IPS-18c (cell line): Measurements from ENCODE around the gene SLC9A9.

Experiments
- H3K4me3 ChIP-seq: 2 replicates; pipeline ENCODE4 v1.7.0; 2013; ENCODE audit warnings: low read depth, mild to moderate bottlenecking, low read length, moderate library complexity; ENCODE audit not compliant: insufficient read depth
- H3K9me3 ChIP-seq: one replicate; pipeline ENCODE4 v1.6.1; 2013; ENCODE audit warnings: mild to moderate bottlenecking, low read length, moderate library complexity; ENCODE audit not compliant: control insufficient read depth, insufficient read depth

SLC9A9 gene

GRCh38 chr3:143314251-143315093 is 533.8 kb downstream of the SLC9A9 start:
- Histone ChIP-seq H3K9me3 (no peaks in the 10 kb centered on the region), H3K4me3 (no peak overlapping the region)

GRCh38 chr3:143313893-143314188 is 534.4 kb downstream of the SLC9A9 start:
- no peak overlapping the region for H3K4me3 ChIP-seq

DNA sequence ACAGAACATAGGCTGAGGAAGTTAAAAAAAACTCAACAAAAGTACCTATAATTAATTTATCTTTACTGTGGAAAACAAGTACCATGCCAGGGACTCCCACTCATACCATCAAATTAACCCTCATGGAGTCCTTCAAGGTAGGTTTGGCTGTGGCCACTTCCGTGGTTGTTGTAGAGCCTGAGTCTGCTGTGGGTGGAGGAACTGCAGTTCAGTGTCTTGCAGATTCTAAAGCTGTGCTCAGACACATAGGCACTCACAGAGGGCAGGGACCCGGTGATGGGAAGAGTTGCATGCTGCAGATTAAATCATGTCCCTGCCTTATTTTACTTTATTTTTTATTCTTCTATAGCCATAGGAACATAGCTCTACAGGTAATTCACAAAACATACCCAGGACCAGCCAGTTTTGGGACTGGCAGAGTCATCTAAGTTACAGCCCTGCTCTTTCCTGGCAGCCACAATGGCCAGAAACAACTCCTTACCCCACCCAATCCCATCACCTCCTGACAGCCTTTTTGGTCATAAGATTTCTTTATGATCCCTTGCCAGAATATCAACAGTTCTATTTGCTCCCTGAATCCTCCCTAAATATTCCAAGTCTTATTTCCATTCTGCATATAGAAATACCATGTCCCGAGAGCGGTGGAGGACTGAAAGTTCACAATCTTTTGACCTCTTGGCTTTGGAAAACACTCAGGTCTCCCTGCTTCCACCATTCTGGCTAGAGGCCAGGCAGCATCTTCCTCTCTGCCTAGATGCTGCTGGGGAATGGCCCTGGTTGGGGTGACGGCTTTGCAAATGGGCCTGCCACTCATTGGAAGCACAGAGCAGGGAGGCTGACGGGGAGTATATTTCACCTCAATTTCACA is 535.0 kb downstream of the SLC9A9 start:
- no peaks in the 10 kb centered on the region for H3K9me3 ChIP-seq
- no peak overlapping the region for H3K4me3 ChIP-seq

More at GRCh38 chr3:143313893-143314188, 534.4 kb downstream of the SLC9A9 start:
- no peaks in the 10 kb centered on the region for H3K9me3 ChIP-seq

GRCh38 chr3:143311096-143311495 is 537.2 kb downstream of the SLC9A9 start:
- Histone ChIP-seq H3K9me3 (no peaks in the 10 kb centered on the region), H3K4me3 (no peak overlapping the region)

GRCh38 chr3:143309705-143310104 is 538.6 kb downstream of the SLC9A9 start:
- no peaks in the 10 kb centered on the region for H3K9me3 ChIP-seq
- no peak overlapping the region for H3K4me3 ChIP-seq

GRCh38 chr3:143307613-143308183 is 540.6 kb downstream of the SLC9A9 start:
- H3K9me3 ChIP-seq, result no peaks in the 10 kb centered on the region
- no peak overlapping the region for H3K4me3 ChIP-seq

DNA sequence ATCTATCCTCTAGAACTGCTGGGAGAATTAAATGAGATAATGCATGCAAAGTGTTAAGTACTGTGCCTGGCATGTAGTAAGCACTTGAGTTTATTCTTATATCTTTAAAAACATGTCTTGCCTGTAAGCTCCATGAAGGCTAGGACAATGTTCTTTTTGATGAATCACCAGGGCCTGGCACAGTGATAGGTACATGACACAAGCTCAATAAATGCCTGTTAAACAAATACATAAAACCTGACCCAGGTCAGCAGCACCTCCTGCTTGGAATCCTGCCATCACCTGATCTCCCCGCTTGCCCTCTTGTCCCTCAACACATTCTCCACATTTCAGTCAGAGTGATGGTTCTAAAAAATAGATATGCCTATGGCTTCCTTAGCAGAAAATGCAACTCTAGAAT is 541.9 kb downstream of the SLC9A9 start:
- Histone ChIP-seq H3K9me3 (no peaks in the 10 kb centered on the region), H3K4me3 (no peak overlapping the region)

- no peaks in the 10 kb centered on the region for H3K9me3 ChIP-seq
- H3K4me3 ChIP-seq, result no peak overlapping the region
Measured at GRCh38 chr3:143302638-143303171, 545.6 kb downstream of the SLC9A9 start.

GRCh38 chr3:143301031-143301901 is 547.0 kb downstream of the SLC9A9 start:
- H3K4me3 ChIP-seq, result no peak overlapping the region
- no peaks in the 10 kb centered on the region for H3K9me3 ChIP-seq

- H3K4me3 ChIP-seq, result no peak overlapping the region
- H3K9me3 ChIP-seq, result no peaks in the 10 kb centered on the region
Measured at GRCh38 chr3:143298886-143299535, 549.3 kb downstream of the SLC9A9 start.

GRCh38 chr3:143298380-143298779 is 549.9 kb downstream of the SLC9A9 start:
- H3K4me3 ChIP-seq, result no peak overlapping the region
- H3K9me3 ChIP-seq, result no peaks in the 10 kb centered on the region

DNA sequence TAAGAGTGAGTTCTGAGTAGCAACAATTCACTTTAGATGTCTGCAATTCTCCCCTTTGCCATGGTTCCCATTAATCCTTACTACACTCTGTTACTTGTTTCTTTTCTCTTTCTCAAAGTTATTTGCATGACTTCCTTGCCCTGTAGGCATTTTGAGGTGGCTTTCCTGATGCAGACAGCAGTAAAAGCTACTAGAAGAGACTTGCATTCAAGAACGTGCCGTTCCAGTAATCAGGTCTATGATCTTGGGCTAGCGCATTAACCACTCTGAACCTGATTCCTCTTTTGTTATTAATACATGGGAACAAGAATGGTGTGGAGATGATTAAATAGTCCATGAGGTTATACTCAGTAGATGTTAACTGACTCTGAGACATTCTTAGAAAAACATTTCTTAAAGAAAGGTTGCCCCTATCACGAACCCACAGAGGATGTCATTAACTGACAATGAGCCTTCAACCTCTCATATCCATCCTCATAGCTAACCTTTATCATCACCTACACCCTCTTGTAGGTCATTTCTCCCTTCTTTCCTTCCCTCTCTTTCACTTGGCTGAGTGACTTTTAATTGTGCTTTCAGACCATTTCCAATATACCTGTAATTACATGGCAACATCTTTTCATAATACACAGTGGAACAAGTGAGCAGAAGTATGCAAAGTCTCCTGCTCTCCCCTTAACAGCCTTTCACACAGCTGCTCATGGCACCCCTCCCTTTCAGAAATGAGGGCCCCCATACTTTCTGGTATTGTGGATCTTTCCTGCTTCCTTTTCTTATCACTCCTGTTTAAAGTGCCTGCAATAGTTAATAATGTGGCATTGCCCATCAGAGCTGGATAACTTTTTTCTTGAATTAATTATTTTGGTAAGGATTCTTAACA is 552.8 kb downstream of the SLC9A9 start:
- H3K9me3 ChIP-seq, result no peaks in the 10 kb centered on the region
- no peak overlapping the region for H3K4me3 ChIP-seq

- Histone ChIP-seq H3K4me3 (no peak overlapping the region), H3K9me3 (no peaks in the 10 kb centered on the region)
Measured at GRCh38 chr3:143294188-143294587, 554.1 kb downstream of the SLC9A9 start.

DNA sequence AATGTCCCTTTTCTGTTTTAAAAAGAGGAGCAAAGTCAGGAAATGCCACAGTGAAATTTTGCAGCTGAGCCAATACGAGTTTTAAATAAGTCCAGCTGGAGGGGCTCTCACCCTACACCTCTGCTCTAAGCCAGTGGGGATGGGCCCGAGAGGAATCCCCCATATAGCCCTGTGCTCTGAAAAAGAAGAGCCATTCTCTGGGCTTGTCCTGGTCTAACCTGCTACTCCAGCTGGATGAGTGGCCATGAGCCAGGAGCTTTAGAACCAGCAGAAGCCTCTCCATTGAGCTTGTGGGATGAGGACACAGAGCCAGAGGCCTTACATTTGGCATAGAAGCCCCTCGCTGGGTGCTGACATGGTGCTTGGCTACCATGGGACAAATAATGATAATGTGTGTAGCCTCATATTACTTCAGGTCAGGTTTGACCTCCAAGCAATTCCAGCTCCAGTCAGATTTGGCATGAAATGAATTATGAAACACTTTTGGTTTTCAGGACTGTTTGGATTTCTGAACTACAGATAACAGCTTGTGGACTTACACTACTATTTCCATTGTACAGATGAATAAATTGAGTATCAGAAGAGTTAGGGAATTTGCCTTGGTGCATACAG is 556.3 kb downstream of the SLC9A9 start:
- Histone ChIP-seq H3K9me3 (no peaks in the 10 kb centered on the region), H3K4me3 (no peak overlapping the region)

- Histone ChIP-seq H3K9me3 (no peaks in the 10 kb centered on the region), H3K4me3 (no peak overlapping the region)
Measured at GRCh38 chr3:143288944-143289343, 559.3 kb downstream of the SLC9A9 start.
